GM12873 (cell line): ENCODE results near the gene ALKAL2.

Source experiments
- TF ChIP-seq, protein P1 (sequence below): IDR thresholded peaks from 2 replicates; pipeline ENCODE4 v1.5.1; 2012; ENCODE audit warnings: low read depth, mild to moderate bottlenecking, moderate library complexity, low read length, control low read depth; ENCODE audit not compliant: insufficient read depth; ENCODE audit errors: missing control alignments

The ALKAL2 gene

DNA sequence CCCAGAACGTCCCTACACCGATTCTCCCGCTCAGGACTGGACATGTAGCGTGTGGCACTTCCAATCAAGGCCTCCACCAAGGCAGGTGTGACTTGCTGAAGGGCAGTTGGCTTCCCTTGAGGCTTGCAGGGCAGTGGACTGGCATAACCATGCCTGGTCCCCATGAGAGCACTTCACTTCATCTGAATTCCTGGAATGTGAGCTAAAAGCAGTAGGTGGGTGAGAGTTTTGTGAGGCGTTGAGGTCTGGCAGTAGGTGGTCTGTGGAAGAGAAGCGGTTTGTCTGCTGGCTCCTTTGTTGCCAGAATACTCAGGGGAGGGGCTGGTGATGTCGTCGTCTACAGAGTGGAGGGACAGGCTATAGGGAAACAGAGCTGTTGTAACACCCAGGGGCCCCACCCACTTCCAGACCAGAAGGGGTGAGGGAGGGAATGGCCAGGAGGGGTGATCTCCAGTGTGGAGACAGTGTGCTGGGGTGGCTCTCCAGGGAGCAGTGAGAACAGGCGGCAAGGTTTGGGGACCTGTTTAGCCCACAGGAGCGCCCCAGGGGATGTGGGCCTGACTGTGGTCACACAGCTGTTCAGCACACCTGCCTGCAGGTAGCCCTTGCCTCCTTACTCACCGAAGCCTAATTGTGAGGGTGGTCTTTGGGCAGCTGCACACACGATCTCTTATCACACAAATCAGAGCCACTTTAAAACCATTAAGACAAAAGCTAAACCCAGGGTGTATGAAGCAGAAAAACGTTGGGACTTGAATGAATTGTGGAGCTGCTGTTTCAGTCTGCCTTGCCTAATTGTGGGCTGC, 21.5 kb upstream of the ALKAL2 start:
- TF ChIP-seq, protein P1, sequence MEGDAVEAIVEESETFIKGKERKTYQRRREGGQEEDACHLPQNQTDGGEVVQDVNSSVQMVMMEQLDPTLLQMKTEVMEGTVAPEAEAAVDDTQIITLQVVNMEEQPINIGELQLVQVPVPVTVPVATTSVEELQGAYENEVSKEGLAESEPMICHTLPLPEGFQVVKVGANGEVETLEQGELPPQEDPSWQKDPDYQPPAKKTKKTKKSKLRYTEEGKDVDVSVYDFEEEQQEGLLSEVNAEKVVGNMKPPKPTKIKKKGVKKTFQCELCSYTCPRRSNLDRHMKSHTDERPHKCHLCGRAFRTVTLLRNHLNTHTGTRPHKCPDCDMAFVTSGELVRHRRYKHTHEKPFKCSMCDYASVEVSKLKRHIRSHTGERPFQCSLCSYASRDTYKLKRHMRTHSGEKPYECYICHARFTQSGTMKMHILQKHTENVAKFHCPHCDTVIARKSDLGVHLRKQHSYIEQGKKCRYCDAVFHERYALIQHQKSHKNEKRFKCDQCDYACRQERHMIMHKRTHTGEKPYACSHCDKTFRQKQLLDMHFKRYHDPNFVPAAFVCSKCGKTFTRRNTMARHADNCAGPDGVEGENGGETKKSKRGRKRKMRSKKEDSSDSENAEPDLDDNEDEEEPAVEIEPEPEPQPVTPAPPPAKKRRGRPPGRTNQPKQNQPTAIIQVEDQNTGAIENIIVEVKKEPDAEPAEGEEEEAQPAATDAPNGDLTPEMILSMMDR = no peak

- TF ChIP-seq, protein P1 = no peak
These were observed 17.5 kb upstream of the ALKAL2 start for GRCh38 chr2:305366-305765.

GRCh38 chr2:296354-296753, 8.5 kb upstream of the ALKAL2 start:
- TF ChIP-seq, protein P1 = no peak

DNA sequence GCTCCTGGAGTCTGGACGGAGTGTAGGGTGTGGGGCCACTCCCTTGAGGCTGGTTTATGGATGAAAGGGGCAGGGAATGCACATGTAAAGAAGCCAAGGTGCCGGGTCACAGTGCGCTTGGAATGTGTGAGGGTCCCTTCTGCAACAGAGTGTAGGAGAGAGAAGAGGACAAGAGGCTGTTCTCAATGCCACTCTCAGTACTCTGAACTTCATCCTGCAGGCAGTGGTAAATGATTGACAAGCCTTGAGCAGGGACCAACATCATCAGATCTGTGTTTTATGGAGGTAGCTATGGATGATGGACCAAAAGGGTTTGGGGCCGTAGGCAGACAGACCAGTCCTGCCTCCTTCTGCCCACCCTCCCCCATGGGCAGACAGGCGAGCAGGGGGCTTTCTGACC, 7.2 kb upstream of the ALKAL2 start:
- TF ChIP-seq, protein P1 = no peak

- TF ChIP-seq, protein P1 = peak; percentile 57
These were observed 2.3 kb upstream of the ALKAL2 start for GRCh38 chr2:290090-290722.

GRCh38 chr2:289362-290089, 1.6 kb upstream of the ALKAL2 start:
- TF ChIP-seq, protein P1 = no peak

DNA sequence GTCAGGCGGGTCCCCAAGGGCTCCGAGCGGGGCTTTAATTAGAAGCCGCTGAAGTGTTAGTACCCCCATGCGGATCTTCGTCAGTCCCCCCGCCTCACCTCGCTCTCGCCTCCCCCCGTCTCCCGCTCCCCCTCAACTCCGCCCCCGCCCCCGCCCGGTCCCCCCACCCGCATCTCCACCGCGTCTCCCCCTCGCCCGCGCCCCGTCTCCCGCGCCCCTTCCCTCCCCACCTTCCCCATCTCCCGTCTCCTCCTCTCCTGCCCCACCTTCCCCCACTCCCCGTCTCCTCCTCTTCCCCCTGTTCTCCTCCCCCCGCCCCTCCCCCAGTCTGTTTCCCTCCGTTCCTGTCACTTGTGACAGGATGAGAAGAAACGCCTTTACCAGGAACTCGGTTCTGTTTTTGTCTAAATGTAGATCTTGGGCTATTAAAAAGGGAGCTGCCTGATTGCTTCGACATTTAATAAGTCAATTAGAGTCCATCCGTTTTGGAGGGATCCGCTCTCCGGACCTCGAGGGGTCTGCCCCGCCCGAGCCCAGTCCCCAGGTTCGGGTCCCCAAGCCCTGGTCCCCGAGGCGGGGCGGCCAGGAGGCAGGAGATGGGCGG, 969 bp upstream of the ALKAL2 start:
- TF ChIP-seq, protein P1 = no peak
